ENCODE data around the gene NRSN2. TPM values are rescaled to one million over a fixed set of nuclear protein-coding genes. Genes with fewer than 3 reads are reported as not detected.

Gene NRSN2
- polyA plus RNA-seq, 1 of the 3 experiments (the other 2 are of a cell fraction) = 146 TPM

- TF ChIP-seq PBX3 (IDR thresholded peaks at IDR 0.05) (no peak), CHD2 (IDR thresholded peaks at IDR 0.05; ENCODE audit: low read length, partially characterized antibody) (no peak), RCOR1 (IDR thresholded peaks at IDR 0.05; ENCODE audit: low read length) (no peak), CTCF (IDR thresholded peaks at IDR 0.05) (no peak), TCF12 (IDR thresholded peaks at IDR 0.05) (no peak), SMC3 (IDR thresholded peaks at IDR 0.05; ENCODE audit: low read depth, low read length) (no peak), RAD21 (IDR thresholded peaks at IDR 0.05; ENCODE audit: low read length) (no peak), ZBTB33 (IDR thresholded peaks at IDR 0.05; ENCODE audit: borderline replicate concordance, low read depth) (no peak)
Observed at GRCh38 chr20:297925-298775, 48.8 kb upstream of the NRSN2 start (continued).

GRCh38 chr20:298776-299391 lies 48.0 kb upstream of the NRSN2 start:
- DNase-seq = no peak
- peak overlapping the region; percentile 95 for H3K9ac ChIP-seq
- peaks cover 20 to 24% of the 10 kb centered on the region in 2 experiments for H3K4me1 ChIP-seq (ENCODE audit: control insufficient read depth in 1 of 2, insufficient read depth in 2 of 2, low read depth in 1 of 2, low read length in 1 of 2)
- H3K27me3 ChIP-seq (ENCODE audit: insufficient read depth) = no peaks in the 10 kb centered on the region
- peak overlapping the region; percentile 87 to 93 for H3K4me3 ChIP-seq (ENCODE audit: low read depth in 2 of 2, low read length in 1 of 2)
- H3K36me3 ChIP-seq (replicated peaks in 1 of 2; ENCODE audit: control insufficient read depth in 1 of 2, insufficient read depth in 2 of 2, low read length in 1 of 2) = peaks cover 15 to 20% of the 10 kb centered on the region in 2 experiments
- no peaks in the 10 kb centered on the region for H3K9me2 ChIP-seq
- H3K4me2 ChIP-seq = peak overlapping the region; percentile 86
- H3K9me3 ChIP-seq = no peaks in the 10 kb centered on the region
- CTCF ChIA-PET = interaction anchor here (0.6 to 3.3 kb wide), 7 partner anchors 9 to 58 kb away, joined by 3 to 23 read pairs (median 3); partner anchors contain the start of gene SOX12
- H3K27ac ChIP-seq (ENCODE audit: low read depth in 2 of 2, low read length in 1 of 2) = peak overlapping the region; percentile 86 to 95; a peak in 2 of 4 replicates
- peaks cover 18% of the 10 kb centered on the region for H3F3A ChIP-seq (replicated peaks; ENCODE audit: insufficient read depth)
- peaks cover 34% of the 10 kb centered on the region for H3K79me2 ChIP-seq (ENCODE audit: insufficient read depth)
- no peak overlapping the region for H2AFZ ChIP-seq (ENCODE audit: low read depth)
- POLR2A ChIA-PET = interaction anchor here (1.3 to 4.8 kb wide), 4 partner anchors 11 to 48 kb away, joined by 6 to 29 read pairs (median 10); partner anchors contain the start of genes NRSN2 and SOX12
- WGBS (ENCODE audit: low lambda C conversion rate) = 19% methylated on average over 15 of the region's 15 CpGs
- no peak for TF ChIP-seq RFX5 (IDR thresholded peaks at IDR 0.05; ENCODE audit: low read length)
- 0 out of 2 replicates have a peak, but pooled peaks have one; percentile 20 for TF ChIP-seq MAX (IDR thresholded peaks at IDR 0.05; ENCODE audit: low read depth)
- H4K20me1 ChIP-seq (ENCODE audit: insufficient read depth) = peaks cover 16% of the 10 kb centered on the region
